Measurements from ENCODE around the gene STK4.

The STK4 gene

GRCh38 chr20:45010399-45010828, 44.1 kb downstream of the STK4 start:
- TF ChIP-seq REST (IDR thresholded peaks at IDR 0.05; ENCODE audit: insufficient read depth in 1 of 2, low read depth in 2 of 2, low read length in 2 of 2), result no peak
- no peak for TF ChIP-seq POLR2AphosphoS5 (IDR thresholded peaks at IDR 0.05; ENCODE audit: low read depth, low read length)
- TF ChIP-seq TAF1 (IDR thresholded peaks at IDR 0.05; ENCODE audit: borderline replicate concordance, insufficient read depth, low read length), result no peak
- TF ChIP-seq FOXP2 (optimal IDR thresholded peaks at IDR 0.05; ENCODE audit: borderline replicate concordance, extremely low read depth, extremely low read length, insufficient read depth), result no peak
- no peak for TF ChIP-seq SIN3A (IDR thresholded peaks at IDR 0.05; ENCODE audit: borderline replicate concordance, insufficient read depth, low read length)

GRCh38 chr20:45011108-45011526, 44.8 kb downstream of the STK4 start:
- TF ChIP-seq POLR2AphosphoS5 (IDR thresholded peaks at IDR 0.05; ENCODE audit: low read depth, low read length) (no peak), TAF1 (IDR thresholded peaks at IDR 0.05; ENCODE audit: borderline replicate concordance, insufficient read depth, low read length) (no peak), REST (IDR thresholded peaks at IDR 0.05; ENCODE audit: insufficient read depth in 1 of 2, low read depth in 2 of 2, low read length in 2 of 2) (no peak), SIN3A (IDR thresholded peaks at IDR 0.05; ENCODE audit: borderline replicate concordance, insufficient read depth, low read length) (no peak), FOXP2 (optimal IDR thresholded peaks at IDR 0.05; ENCODE audit: borderline replicate concordance, extremely low read depth, extremely low read length, insufficient read depth) (no peak)

GRCh38 chr20:45012682-45013302, 46.5 kb downstream of the STK4 start:
- TF ChIP-seq FOXP2 (optimal IDR thresholded peaks at IDR 0.05; ENCODE audit: borderline replicate concordance, extremely low read depth, extremely low read length, insufficient read depth), result no peak
- no peak for TF ChIP-seq SIN3A (IDR thresholded peaks at IDR 0.05; ENCODE audit: borderline replicate concordance, insufficient read depth, low read length)
- TF ChIP-seq POLR2AphosphoS5 (IDR thresholded peaks at IDR 0.05; ENCODE audit: low read depth, low read length), result no peak
- no peak for TF ChIP-seq REST (IDR thresholded peaks at IDR 0.05; ENCODE audit: insufficient read depth in 1 of 2, low read depth in 2 of 2, low read length in 2 of 2)

GRCh38 chr20:45014671-45015415, 48.5 kb downstream of the STK4 start:
- TF ChIP-seq FOXP2 (optimal IDR thresholded peaks at IDR 0.05; ENCODE audit: borderline replicate concordance, extremely low read depth, extremely low read length, insufficient read depth) (no peak), TAF1 (IDR thresholded peaks at IDR 0.05; ENCODE audit: borderline replicate concordance, insufficient read depth, low read length) (no peak), POLR2AphosphoS5 (IDR thresholded peaks at IDR 0.05; ENCODE audit: low read depth, low read length) (no peak), REST (IDR thresholded peaks at IDR 0.05; ENCODE audit: insufficient read depth in 1 of 2, low read depth in 2 of 2, low read length in 2 of 2) (no peak), SIN3A (IDR thresholded peaks at IDR 0.05; ENCODE audit: borderline replicate concordance, insufficient read depth, low read length) (no peak)
